SK-MEL-5 (cell line): Measurements from ENCODE around the gene EXOC6. TPM values are rescaled to one million over a fixed set of nuclear protein-coding genes. Genes with fewer than 3 reads are reported as not detected.

Experiments
- DNase-seq: peaks from one replicate; pipeline ENCODE4 v3.0.0-alpha.2; 2016; ENCODE audit warnings: low read depth, low spot score
- in situ Hi-C: cut with HindIII; loops from 2 replicates; pipeline ENCODE4 v1.10.0; 2016; ENCODE audit warnings: low sequenced_read_pairs, high pct_unique_total_duplicates, low pct_unique_long_range_greater_than_20kb
- polyA plus RNA-seq, 2 experiments: library from polyadenylated mRNA; depleted of rRNA; stranded (reverse); fragments of >200 nt; gene quantifications; 2 replicates each; pipeline ENCODE4 v1.2.3, GENCODE V29; 2015
- total RNA-seq: library from RNA; depleted of rRNA; stranded (reverse); fragments of >200 nt; shearing (Covaris generic); gene quantifications from 2 replicates; pipeline ENCODE4 v1.2.3, GENCODE V29; 2014; rRNA removed

EXOC6 gene, protein sequence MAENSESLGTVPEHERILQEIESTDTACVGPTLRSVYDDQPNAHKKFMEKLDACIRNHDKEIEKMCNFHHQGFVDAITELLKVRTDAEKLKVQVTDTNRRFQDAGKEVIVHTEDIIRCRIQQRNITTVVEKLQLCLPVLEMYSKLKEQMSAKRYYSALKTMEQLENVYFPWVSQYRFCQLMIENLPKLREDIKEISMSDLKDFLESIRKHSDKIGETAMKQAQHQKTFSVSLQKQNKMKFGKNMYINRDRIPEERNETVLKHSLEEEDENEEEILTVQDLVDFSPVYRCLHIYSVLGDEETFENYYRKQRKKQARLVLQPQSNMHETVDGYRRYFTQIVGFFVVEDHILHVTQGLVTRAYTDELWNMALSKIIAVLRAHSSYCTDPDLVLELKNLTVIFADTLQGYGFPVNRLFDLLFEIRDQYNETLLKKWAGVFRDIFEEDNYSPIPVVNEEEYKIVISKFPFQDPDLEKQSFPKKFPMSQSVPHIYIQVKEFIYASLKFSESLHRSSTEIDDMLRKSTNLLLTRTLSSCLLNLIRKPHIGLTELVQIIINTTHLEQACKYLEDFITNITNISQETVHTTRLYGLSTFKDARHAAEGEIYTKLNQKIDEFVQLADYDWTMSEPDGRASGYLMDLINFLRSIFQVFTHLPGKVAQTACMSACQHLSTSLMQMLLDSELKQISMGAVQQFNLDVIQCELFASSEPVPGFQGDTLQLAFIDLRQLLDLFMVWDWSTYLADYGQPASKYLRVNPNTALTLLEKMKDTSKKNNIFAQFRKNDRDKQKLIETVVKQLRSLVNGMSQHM
- total RNA-seq, result 7.2 and 15.0 TPM in 2 replicates
- 3.0 and 4.8 TPM in 2 replicates for polyA plus RNA-seq (2015; cell fraction: cytosol; rRNA removed)
- 4.6 and 6.9 TPM in 2 replicates for polyA plus RNA-seq (2015; cell fraction: nucleus; rRNA removed)

DNA sequence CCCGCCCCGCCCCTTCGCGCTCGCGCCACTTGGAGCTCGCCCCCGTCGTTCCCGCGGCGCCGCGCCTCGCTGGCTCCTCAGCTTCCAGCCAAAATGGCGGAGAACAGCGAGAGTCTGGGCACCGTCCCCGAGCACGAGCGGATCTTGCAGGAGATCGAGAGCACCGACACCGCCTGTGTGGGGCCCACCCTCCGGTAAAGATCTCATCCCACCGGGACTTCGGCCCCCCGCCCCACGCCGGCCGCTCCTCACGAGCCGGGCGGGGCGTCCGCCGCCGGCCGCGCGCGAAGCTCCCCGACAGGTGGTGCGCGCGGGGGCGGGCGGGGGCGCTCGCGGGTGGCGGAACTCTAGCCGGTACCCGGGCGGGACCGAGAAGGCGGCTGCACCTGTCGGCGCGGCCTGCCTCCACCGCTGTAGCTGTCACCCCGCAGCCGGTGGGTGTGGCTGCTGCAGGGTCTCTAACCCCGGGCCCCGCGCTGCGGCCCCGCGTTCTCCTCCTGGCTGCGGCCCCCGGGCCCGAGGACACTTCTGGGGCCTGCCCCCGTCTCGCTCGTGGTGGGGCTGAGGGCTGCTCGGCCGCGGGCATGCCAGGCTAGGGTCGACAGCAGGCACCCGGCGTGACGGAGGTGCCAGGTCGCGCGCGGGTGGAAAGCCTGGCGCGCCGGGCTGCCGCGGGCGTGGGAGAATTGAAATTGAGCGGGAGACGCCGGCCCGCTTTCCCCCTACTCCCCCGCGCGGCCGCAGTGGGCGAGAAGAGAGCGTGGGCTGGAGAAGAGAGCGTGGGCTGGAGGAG, at the start of gene EXOC6:
Gene EXOC6 (plus strand): TSS at position 80 of the 793 bp plus-strand sequence. CDS start 14 bp downstream, at position 94.
- in situ Hi-C loops, result no loop called here

GRCh38 chr10:92799568-92799967, 48.8 kb upstream of the EXOC6 start:
- in situ Hi-C loops, result no loop called here
- DNase-seq, result no peak

More for the DNA sequence above, at the start of gene EXOC6:
- DNase-seq, result peak; percentile 73

DNA sequence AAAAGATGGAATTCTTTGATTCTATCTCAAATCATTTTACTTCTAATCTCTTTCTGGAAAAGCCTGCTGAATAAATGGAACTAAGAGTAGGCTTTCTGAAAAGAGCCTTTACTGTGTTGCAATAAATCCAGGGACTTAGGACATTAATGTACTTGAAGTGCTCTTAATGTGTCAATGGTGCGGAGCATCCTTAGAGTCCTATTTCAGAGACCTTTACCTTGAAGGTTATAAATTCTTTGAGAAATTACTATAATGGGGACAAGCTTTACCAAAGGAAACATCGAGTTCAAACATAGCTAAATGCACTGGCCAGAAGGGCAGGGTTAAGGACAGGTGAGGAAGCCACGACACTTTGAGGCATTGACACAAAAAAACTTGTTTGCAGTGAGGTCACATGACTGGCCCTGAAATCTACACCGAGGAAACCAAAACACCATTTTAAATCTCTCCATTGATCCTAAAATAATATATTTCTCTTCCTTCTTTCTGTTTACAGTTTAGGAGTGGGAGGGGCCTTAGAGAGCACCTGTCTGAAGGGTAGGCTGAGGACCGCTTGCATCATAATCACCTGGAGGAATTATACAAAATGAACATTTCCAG, 48.1 kb upstream of the EXOC6 start:
- in situ Hi-C loops, result no loop called here

DNA sequence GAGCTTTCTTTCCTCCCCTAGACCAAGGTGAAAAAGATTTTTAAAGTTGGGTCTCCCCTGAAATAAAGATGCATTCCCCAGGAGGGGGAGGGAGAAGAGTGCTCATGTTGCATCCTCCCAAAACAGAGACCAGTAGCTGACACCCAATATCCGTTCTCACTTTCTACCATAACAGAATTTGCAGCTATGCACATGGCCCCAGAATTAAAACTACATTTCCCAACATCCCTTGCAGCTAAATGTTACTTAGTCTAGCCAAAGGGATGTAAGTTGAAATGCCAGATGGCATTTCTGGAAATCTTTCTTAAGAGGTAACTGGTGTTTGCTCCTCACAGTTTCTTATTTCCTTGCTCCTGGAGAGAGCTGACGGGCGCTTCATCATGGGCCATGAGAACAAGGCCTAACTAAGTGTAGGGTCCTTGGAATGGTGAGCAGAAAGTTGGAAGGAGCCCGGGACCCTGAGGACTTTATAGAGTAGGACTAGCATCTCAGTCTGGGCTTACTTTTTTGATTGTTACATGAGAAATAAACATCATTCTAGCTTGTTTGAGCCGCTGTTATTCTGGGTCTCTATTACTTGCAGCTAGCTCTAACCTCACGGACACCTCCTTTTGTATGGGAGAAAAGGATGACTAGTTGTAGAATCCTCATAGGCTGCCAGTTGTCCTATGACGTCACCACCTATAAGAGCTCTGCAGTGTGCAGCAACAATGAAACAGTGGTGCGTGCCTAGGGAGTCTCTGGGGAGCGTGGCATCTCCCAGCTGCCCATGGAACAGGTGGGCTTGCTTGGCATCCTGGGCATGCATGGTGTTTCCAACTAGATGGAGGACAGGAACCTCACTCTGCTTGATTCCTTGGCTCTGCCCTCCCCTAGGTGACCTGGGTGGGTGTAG, 46.1 kb upstream of the EXOC6 start:
- in situ Hi-C loops, result no loop called here

More for the DNA sequence above, 48.1 kb upstream of the EXOC6 start:
- no peak for DNase-seq

GRCh38 chr10:92809840-92810239, 38.5 kb upstream of the EXOC6 start:
- no peak for DNase-seq
- in situ Hi-C loops, result no loop called here

More for the DNA sequence above, 46.1 kb upstream of the EXOC6 start:
- DNase-seq, result peak; percentile 17

DNA sequence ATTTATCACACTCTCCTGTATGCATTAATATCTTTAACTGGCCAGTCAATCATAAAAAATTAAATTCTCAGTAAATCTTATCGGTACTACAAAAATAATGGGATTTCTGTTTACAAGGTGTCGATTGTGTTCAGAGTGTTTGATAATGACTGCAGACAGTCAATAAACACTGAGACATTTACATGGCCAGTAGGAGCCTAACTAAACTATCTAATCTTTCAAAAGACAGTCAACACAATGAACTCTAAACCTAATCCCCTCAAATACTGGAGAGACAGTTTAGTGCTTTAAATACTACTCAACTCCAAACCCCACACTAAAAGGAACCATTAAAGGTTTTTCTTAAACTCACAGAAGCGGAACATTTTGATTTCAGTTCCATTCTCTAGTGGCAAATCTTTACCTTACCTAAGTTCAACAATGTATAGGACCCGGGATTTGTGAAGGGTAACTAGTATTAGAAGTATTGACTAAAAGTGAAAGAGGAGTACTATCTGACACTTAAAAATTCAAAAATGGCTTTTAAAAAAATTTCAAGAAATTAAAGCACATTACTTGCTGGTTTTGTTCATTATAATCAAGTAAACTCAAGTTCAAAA, 37.3 kb upstream of the EXOC6 start:
- DNase-seq, result no peak
- in situ Hi-C loops, result no loop called here

- DNase-seq, result peak; percentile 43
- in situ Hi-C loops, result no loop called here
Observed at GRCh38 chr10:92811986-92812385, 36.3 kb upstream of the EXOC6 start.

- in situ Hi-C loops, result no loop called here
- no peak for DNase-seq
Observed at GRCh38 chr10:92813979-92814378, 34.3 kb upstream of the EXOC6 start.

DNA sequence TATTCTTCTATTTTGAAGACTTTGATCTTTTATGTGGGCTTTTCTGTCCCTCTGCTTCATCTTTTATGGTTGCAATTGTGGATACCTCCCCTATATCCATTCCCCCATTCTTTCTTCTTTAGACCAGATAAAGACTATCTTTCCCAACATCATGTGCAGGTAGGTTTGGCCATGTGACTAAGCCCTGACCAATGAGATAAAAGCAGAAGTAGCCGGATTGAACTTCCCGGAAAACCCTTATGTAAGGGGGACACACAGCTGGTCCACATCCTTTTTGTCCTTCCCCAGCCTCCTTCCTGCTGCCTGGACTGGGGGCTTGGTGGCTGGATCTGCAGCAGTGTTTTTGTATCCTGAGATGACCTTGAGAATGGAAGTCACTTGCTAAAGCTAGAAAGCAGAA, 33.5 kb upstream of the EXOC6 start:
- no peak for DNase-seq
- in situ Hi-C loops, result no loop called here

DNA sequence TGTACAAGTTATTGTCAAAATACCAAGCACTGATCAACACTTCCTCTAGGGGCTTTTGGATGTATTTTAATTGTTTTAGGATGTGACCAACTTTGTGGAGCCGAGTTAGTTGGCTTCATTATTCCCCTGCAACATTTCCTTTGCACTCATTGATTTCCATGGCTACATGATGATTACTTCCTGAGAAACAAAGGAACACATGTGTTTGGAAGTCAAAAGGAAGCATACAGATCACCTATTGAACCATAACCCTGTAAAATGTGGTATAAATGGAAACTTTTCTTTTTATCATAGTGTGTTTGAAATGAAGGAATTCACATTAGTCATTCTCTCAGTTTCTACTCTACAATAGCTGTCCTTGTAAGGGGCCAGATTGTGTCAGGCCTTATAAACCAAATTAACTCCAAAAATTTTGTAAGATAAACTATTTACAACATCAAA, 32.2 kb upstream of the EXOC6 start:
- in situ Hi-C loops, result no loop called here
- peak; percentile 50 for DNase-seq

- peak; percentile 74 for DNase-seq
- in situ Hi-C loops, result no loop called here
Observed at GRCh38 chr10:92822060-92822634, 26.2 kb upstream of the EXOC6 start.

DNA sequence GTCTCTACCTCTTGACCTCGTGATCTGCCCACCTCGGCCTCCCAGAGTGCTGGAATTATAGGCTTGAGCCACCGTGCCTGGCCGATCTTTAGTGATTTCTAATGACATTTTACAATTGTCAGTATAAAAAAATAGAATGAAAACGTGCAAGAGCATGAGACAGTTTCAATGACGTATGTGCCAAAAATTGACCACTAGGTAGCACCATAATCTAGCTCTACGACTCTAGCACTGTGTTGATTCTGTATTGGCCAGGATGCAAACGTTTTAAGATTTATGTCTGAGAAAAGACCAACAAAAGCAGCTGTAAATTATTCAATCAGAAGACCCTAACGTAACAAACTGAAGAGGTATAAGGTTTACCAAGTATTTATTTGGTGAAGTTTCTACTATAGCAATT, 25.4 kb upstream of the EXOC6 start:
- in situ Hi-C loops, result no loop called here

GRCh38 chr10:92826061-92826460, 22.3 kb upstream of the EXOC6 start:
- in situ Hi-C loops, result no loop called here
- DNase-seq, result no peak

More for the DNA sequence above, 25.4 kb upstream of the EXOC6 start:
- peak; percentile 56 for DNase-seq

GRCh38 chr10:92826504-92826903, 21.8 kb upstream of the EXOC6 start:
- in situ Hi-C loops, result no loop called here
- no peak for DNase-seq

DNA sequence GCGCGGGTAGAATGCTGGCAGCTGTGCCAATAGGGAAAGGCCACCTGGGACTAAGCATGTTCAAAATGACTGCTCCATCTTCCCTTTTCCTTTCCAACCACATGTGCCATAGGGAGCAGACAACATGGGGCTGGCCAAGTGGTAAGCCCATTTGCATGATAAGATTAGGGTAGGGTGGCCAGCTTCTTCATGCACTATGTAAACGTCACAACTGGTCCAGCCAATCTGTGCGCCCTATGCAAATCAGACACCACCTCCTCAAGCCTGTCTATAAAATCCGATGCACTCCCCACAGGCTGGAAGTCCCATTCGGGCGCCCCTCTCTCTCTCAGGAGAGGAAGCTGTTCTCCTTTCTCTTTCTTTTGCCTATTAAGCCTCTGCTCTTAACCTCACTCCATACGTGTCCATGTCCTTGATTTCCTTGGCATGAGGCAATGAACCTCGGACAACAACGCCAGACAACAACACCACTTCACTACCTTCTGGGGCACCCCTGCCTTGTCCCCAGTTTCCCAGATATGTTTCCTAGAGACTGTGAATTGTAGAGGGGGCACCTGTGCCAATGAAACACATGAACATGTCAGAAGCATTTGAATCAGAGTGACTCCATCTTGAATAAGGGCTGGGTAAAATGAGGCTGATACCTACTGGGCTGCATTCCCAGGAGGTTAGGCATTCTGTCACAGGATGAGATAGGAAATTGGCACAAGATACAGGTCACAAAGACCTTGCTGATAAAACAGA, 19.1 kb upstream of the EXOC6 start:
- in situ Hi-C loops, result no loop called here
- no peak for DNase-seq
